ENCODE measurements around the gene CXCL3.

- TF ChIP-seq CTCF (conservative IDR thresholded peaks at IDR 0.05) (no peak), ZFX (IDR thresholded peaks at IDR 0.05) (no peak)
Observed at GRCh38 chr4:74009307-74009706, 29.2 kb downstream of the CXCL3 start.
